ENCODE data around the gene SASH1. TPM values are rescaled to one million over a fixed set of nuclear protein-coding genes. Genes with fewer than 3 reads are reported as not detected.

SASH1 gene
- total RNA-seq, 1 donor from 2014 or later, result 10.6 TPM

GRCh38 chr6:148416330-148416965 lies 73.8 kb downstream of the SASH1 start:
- DNase-seq (ENCODE audit: low read depth), result peak; percentile 64
- no peak for TF ChIP-seq CTCF (conservative IDR thresholded peaks at IDR 0.05; ENCODE audit: low read depth, low read length)
- no peak overlapping the region for H3K4me3 ChIP-seq (ENCODE audit: low read depth, low read length)

DNA sequence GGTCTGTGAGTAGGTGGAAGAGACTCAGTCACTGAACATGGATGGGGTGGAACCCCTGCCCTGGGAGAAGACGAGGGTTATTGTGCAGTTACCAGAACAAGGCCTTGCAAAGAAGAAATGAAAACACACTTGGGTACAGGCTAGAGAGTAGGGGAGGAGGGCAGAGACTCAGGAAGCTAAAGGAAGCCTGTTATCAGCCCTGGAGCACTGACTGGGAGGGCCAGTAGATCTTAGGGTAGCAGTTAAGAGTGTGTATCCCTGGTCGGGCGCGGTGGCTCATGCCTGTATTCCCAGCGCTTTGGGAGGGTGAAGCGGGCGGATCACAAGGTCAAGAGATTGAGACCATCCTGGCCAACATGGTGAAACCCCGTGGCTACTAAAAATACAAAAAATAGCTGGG lies 74.4 kb downstream of the SASH1 start:
- no peak for TF ChIP-seq CTCF (conservative IDR thresholded peaks at IDR 0.05; ENCODE audit: low read depth, low read length)
- DNase-seq (ENCODE audit: low read depth), result no peak
- H3K4me3 ChIP-seq (ENCODE audit: low read depth, low read length), result no peak overlapping the region

DNA sequence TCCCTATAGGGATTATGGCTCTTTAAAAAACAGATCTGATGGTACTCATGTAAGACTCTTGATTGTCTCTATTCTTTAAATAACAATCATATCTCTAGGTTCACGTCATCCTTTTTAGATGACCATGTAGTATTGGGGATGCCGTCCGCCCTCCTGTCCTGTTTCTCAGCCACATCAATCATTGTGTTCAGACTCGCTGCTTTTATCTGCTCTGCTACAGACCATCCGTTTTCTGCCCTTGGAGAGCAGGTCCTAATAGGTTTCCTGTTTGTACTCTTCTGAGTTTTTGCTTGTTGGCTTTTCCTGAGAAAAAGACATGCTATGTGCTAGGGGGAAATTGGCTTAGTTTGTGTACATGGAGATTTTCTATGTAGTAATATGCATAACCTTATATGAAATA lies 76.8 kb downstream of the SASH1 start:
- no peak for DNase-seq (ENCODE audit: low read depth)
- no peak overlapping the region for H3K4me3 ChIP-seq (ENCODE audit: low read depth, low read length)
- no peak for TF ChIP-seq CTCF (conservative IDR thresholded peaks at IDR 0.05; ENCODE audit: low read depth, low read length)

DNA sequence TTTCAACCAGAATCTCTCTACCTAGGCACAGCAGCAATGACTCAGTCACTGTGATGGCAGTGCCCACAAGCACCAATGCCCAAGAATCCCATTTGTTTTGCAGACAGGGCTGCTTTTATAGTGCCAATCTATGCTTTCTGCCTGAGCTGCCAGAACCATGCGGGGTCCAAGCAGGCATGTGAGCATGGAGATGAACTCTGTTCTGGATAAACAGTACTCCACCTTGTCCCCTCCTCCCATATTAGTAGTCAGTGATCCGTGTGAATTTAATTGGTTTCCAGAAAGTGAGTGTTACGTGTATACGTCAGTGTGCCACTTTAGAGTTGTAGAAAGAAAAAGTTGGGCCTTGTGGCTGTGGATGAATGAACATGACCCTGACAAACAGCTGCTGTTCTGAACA lies 79.4 kb downstream of the SASH1 start:
- TF ChIP-seq CTCF (conservative IDR thresholded peaks at IDR 0.05; ENCODE audit: low read depth, low read length), result no peak
- peak; percentile 95 for DNase-seq (ENCODE audit: low read depth)
- no peak overlapping the region for H3K4me3 ChIP-seq (ENCODE audit: low read depth, low read length)

GRCh38 chr6:148423133-148423532 lies 80.5 kb downstream of the SASH1 start:
- DNase-seq (ENCODE audit: low read depth), result no peak
- H3K4me3 ChIP-seq (ENCODE audit: low read depth, low read length), result no peak overlapping the region
- TF ChIP-seq CTCF (conservative IDR thresholded peaks at IDR 0.05; ENCODE audit: low read depth, low read length), result no peak

DNA sequence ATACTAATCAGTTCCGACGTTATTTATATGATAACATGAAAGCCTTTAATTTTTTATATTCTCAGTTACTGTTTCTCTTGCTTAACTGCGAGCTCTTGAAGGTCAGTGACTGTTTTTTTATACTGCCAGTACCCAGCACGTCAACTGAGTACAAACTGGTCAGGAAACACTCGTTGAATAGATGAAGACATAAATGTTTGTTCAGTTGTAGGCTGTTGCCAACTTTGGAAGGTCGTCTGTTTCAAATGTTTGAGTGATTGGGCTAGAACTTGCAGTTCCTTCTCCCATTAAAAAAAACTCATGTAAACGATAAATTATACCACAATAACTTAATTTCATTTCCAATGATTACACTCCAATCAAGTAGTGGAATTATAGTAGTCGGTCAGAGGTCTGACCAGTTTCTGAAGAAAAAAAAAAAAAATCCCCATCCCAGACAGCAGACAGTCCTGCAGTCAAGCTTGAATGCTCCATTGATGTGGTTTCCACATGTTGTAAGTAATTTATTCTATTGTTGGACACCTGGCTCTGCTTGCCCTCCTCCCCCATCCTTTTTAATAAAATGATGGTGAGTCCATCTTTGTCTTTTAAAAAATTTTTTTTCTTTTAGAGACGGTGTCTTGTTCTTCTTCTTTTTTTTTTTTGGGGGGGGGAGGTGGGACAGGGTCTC lies 81.1 kb downstream of the SASH1 start:
- no peak overlapping the region for H3K4me3 ChIP-seq (ENCODE audit: low read depth, low read length)
- DNase-seq (ENCODE audit: low read depth), result peak; percentile 58
- no peak for TF ChIP-seq CTCF (conservative IDR thresholded peaks at IDR 0.05; ENCODE audit: low read depth, low read length)

GRCh38 chr6:148425443-148425842 lies 82.8 kb downstream of the SASH1 start:
- no peak for TF ChIP-seq CTCF (conservative IDR thresholded peaks at IDR 0.05; ENCODE audit: low read depth, low read length)
- H3K4me3 ChIP-seq (ENCODE audit: low read depth, low read length), result no peak overlapping the region
- no peak for DNase-seq (ENCODE audit: low read depth)
